AG04450 (cell line): ENCODE results near the gene PRKG1. TPM values are rescaled to one million over a fixed set of nuclear protein-coding genes. Genes with fewer than 3 reads are reported as not detected.

ENCODE experiments used
- CTCF ChIA-PET: fragments of 300-600, 350-600 bp; formaldehyde crosslinking; extraction: SDS; loops from one replicate; lab custom pipeline; 2022; ENCODE audit warnings: antibody characterized with exemption, inconsistent platforms; lab: Charles Lee
- POLR2A ChIA-PET: fragments of 350-600 bp; formaldehyde crosslinking; extraction: SDS; loops from one replicate; lab custom pipeline; 2021; ENCODE audit warnings: antibody characterized with exemption, inconsistent platforms; lab: Yijun Ruan, JAX
- DNase-seq: peaks from one replicate; pipeline ENCODE4 v3.0.0-alpha.2; 2011; ENCODE audit warnings: low read depth, low spot score
- H3K27ac ChIP-seq: one replicate; pipeline ENCODE4 v1.5.1; 2012; ENCODE audit warnings: low read depth, low read length, control low read depth
- H3K27me3 ChIP-seq: one replicate; pipeline ENCODE4 v1.6.0; 2012; ENCODE audit warnings: low read length; ENCODE audit not compliant: control insufficient read depth, insufficient read depth
- H3K4me3 ChIP-seq: 2 replicates; pipeline ENCODE4 v1.5.1; 2011; ENCODE audit warnings: mild to moderate bottlenecking, low read depth, low read length, control low read depth
- H3K9me3 ChIP-seq: 2 replicates; pipeline ENCODE4 v1.5.1; 2012; ENCODE audit warnings: low read length; ENCODE audit not compliant: control insufficient read depth, insufficient read depth
- polyA plus RNA-seq: library from polyadenylated mRNA; depleted of rRNA; stranded (reverse); fragments of >200 nt; gene quantifications from 2 replicates; pipeline ENCODE4 v1.2.3, GENCODE V29; 2011
- TF ChIP-seq, protein P1 (sequence below): IDR thresholded peaks from 2 replicates; pipeline ENCODE4 v1.5.1; 2011; ENCODE audit warnings: low read depth, low read length, control low read depth, inconsistent platforms

The PRKG1 gene
- polyA plus RNA-seq, 1 experiment = 19.0 TPM

GRCh38 chr10:51145375-51145774 is 71.1 kb downstream of the PRKG1 start:
- TF ChIP-seq, protein P1, sequence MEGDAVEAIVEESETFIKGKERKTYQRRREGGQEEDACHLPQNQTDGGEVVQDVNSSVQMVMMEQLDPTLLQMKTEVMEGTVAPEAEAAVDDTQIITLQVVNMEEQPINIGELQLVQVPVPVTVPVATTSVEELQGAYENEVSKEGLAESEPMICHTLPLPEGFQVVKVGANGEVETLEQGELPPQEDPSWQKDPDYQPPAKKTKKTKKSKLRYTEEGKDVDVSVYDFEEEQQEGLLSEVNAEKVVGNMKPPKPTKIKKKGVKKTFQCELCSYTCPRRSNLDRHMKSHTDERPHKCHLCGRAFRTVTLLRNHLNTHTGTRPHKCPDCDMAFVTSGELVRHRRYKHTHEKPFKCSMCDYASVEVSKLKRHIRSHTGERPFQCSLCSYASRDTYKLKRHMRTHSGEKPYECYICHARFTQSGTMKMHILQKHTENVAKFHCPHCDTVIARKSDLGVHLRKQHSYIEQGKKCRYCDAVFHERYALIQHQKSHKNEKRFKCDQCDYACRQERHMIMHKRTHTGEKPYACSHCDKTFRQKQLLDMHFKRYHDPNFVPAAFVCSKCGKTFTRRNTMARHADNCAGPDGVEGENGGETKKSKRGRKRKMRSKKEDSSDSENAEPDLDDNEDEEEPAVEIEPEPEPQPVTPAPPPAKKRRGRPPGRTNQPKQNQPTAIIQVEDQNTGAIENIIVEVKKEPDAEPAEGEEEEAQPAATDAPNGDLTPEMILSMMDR = no peak
- ChIA-PET CTCF (interaction anchor here (0.7 kb wide), 1 partner anchor 414 kb away, joined by 3 read pairs; no protein-coding TSS in a partner anchor), POLR2A (no interaction called here)
- no peak overlapping the region for H3K4me3 ChIP-seq
- H3K9me3 ChIP-seq = no peaks in the 10 kb centered on the region
- no peak overlapping the region for H3K27ac ChIP-seq
- H3K27me3 ChIP-seq = no peaks in the 10 kb centered on the region
- DNase-seq = no peak

DNA sequence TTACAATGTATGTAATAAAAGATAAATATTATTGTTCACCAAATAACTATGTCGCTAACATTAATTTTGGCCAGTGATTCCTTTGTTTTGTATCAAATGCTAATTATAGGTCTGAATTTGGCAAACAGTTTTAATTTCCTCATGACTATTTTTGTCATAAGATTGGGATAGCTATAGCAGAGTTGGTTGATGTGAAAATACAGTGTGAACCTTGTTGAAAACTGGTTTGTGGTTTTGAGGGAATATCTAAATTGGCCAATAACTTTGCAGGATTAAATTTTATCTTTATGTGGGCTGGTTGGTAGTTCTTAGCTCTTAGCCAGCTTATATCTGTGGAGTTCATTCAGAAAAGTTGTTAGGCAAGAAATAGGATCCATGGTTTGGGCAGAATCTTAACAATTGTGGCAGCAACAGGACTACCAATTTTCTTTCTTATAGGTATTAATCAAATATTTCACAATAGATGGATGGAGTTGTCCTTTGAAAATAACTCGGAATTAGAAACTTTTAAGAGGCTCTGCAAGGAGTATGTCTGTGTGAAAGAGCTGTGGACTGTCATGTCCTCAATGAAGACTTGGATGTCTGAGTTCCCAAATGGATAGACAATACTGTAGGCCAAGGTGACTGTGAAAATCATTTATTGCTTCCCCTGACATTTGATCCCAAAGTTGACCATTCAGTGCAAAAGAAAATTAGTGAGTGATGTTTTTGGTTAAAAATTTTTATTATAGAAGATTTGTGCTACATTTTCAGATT is 73.5 kb downstream of the PRKG1 start:
- CTCF ChIA-PET = no interaction called here

DNA sequence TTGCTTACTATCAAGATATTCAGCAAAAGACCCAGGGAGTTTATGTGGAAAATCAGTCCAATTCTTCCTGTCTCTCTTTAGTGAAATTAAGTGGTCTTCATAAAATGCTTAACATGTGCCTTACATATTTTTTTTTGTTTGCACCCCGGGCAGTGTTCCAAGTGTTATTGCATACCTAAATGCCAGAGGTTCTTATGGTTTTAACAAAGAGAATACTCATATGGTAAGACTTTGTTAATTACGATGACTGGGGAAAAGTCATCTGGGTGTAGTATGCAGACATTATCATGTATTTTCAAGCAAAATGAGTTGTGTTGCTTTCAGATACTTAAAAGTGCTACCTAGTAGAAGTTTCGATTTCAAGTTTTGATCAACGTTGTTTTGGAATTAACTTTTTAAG is 82.6 kb downstream of the PRKG1 start:
- ChIA-PET POLR2A (no interaction called here), CTCF (no interaction called here)
- TF ChIP-seq, protein P1 = no peak
- H3K27ac ChIP-seq = no peak overlapping the region
- no peak for DNase-seq
- no peaks in the 10 kb centered on the region for H3K27me3 ChIP-seq
- H3K9me3 ChIP-seq = no peaks in the 10 kb centered on the region
- no peak overlapping the region for H3K4me3 ChIP-seq

More for the DNA sequence above, 73.5 kb downstream of the PRKG1 start:
- TF ChIP-seq, protein P1 = no peak
- POLR2A ChIA-PET = no interaction called here
- no peak for DNase-seq
- H3K27ac ChIP-seq = no peak overlapping the region
- no peaks in the 10 kb centered on the region for H3K9me3 ChIP-seq
- H3K4me3 ChIP-seq = no peak overlapping the region
- H3K27me3 ChIP-seq = no peaks in the 10 kb centered on the region

- Histone ChIP-seq H3K27ac (no peak overlapping the region), H3K4me3 (no peak overlapping the region), H3K9me3 (no peaks in the 10 kb centered on the region), H3K27me3 (no peaks in the 10 kb centered on the region)
- ChIA-PET CTCF (no interaction called here), POLR2A (no interaction called here)
- TF ChIP-seq, protein P1 = no peak
- DNase-seq = no peak
Observed at GRCh38 chr10:51158832-51159231, 84.5 kb downstream of the PRKG1 start.

- Histone ChIP-seq H3K27me3 (no peaks in the 10 kb centered on the region), H3K27ac (no peak overlapping the region), H3K4me3 (no peak overlapping the region), H3K9me3 (no peaks in the 10 kb centered on the region)
- ChIA-PET POLR2A (no interaction called here), CTCF (no interaction called here)
- TF ChIP-seq, protein P1 = no peak
- no peak for DNase-seq
Observed at GRCh38 chr10:51159841-51160240, 85.6 kb downstream of the PRKG1 start.
